C4-2B (cell line): Measurements from ENCODE around the gene HLX.

Experiments used
- H3K27ac ChIP-seq: fragments of 450-650 bp; 2 replicates; pipeline ENCODE4 v1.5.1; 2017
- ZFX ChIP-seq: fragments of 450-650 bp; IDR thresholded peaks from 2 replicates; pipeline ENCODE4 v1.6.1; 2017
- TF ChIP-seq, protein P1 (sequence below): fragments of 450-650 bp; conservative IDR thresholded peaks from 2 replicates; pipeline ENCODE4 v1.5.1; 2017; ENCODE audit warnings: mild to moderate bottlenecking

HLX gene, protein sequence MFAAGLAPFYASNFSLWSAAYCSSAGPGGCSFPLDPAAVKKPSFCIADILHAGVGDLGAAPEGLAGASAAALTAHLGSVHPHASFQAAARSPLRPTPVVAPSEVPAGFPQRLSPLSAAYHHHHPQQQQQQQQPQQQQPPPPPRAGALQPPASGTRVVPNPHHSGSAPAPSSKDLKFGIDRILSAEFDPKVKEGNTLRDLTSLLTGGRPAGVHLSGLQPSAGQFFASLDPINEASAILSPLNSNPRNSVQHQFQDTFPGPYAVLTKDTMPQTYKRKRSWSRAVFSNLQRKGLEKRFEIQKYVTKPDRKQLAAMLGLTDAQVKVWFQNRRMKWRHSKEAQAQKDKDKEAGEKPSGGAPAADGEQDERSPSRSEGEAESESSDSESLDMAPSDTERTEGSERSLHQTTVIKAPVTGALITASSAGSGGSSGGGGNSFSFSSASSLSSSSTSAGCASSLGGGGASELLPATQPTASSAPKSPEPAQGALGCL

DNA sequence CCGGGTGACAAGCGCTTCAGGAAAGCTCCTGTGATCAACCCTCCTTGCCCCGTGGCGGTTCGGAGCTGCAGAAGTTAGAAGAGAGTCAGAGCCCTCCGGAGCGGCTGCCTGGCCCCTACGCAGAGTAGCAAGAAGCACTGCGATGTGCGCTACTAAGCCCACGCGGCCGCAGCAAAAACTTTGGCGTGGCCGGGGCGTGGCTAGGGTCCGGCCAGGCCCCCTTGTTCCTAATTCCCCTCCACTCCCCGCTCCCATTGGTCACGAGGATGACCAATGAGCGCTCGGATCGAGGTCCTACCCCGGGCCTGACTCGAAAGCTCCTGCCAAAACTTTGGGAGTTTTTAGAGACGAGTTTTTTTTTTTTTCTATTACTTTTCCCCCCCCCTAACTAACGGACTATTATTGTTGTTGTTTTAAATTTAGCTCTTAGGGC is at the start of gene HLX:
Gene HLX, plus strand, starts transcription at position 368 of the 433 bp plus-strand sequence. CDS start 415 bp downstream, outside the sequence.
- H3K27ac ChIP-seq, result peak within 1 kb of the TSS; percentile 63
- TF ChIP-seq ZFX, result no peak
- TF ChIP-seq, protein P1, sequence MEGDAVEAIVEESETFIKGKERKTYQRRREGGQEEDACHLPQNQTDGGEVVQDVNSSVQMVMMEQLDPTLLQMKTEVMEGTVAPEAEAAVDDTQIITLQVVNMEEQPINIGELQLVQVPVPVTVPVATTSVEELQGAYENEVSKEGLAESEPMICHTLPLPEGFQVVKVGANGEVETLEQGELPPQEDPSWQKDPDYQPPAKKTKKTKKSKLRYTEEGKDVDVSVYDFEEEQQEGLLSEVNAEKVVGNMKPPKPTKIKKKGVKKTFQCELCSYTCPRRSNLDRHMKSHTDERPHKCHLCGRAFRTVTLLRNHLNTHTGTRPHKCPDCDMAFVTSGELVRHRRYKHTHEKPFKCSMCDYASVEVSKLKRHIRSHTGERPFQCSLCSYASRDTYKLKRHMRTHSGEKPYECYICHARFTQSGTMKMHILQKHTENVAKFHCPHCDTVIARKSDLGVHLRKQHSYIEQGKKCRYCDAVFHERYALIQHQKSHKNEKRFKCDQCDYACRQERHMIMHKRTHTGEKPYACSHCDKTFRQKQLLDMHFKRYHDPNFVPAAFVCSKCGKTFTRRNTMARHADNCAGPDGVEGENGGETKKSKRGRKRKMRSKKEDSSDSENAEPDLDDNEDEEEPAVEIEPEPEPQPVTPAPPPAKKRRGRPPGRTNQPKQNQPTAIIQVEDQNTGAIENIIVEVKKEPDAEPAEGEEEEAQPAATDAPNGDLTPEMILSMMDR, result no peak

DNA sequence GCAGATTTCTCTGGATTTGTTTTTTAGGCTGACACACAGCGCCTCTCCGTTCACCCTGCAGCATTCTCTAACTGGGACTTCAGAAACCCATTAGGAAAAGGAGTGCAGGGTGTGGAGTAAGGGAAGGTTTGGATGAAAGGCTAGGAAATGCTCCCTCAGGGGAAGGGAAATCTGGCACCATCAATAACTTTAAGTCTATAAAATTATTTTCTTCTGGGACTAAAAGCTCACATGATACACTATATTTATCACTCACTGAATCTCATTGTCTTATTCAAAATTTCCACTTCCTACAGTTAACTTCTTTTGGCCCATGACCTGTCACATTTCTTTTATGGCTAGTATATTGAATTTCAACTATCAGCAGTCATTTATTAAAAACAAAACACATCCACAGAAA is 45.8 kb upstream of the HLX start:
- no peak overlapping the region for H3K27ac ChIP-seq
- TF ChIP-seq, protein P1, result no peak
- no peak for TF ChIP-seq ZFX

DNA sequence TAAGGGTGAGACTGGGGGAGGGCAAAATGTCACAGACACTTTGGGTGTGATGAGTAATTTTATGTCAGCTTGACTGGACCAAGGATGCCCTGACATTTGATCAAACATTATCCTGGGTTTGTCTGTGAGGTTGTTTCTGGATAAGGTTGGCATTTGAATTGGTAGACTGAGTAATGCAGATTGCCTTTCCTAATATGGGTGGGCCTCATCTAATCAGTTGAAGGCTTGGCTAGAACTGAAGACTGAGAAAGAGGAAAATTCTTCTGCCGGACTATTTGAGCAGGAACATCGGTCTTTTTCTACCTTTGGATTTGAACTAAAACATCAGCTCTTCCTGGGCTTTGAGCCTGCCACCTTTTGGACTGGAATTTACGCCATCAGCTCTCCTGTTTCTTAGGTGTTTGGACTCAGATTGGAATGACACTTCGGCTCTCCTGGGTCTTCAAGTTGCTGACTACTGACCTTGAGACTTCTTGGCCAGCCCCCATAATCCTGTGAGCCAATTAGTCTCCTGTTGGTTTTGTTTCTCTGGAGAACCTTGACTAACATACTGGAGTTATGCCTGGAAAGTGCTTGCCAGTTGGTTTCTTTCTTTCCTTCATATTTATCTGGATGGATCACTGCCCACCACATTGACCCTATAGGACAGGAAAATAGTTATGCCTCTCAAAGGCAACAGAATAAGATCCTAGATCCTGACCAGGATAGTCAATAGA is 44.9 kb upstream of the HLX start:
- no peak overlapping the region for H3K27ac ChIP-seq
- TF ChIP-seq ZFX, result no peak
- TF ChIP-seq, protein P1, result no peak

DNA sequence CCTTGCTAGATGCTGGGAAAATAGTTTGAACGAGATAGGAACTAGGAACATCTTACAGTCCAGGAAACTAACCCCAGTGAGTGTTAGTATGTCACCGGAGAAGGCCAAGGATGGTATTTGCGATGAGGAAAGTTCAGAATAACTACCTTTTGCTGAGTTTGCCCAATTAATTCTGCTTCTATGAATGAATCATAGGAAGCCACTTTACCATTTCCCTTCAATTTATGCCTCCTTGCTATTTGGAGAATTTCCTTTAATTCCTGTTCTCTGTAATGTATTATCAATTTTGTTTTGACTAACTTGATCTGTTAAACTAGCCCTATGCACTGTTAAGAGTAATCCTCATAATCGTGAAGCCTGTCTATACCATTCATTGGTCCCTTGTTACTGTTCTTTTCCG is 40.7 kb upstream of the HLX start:
- TF ChIP-seq, protein P1, result no peak
- no peak for TF ChIP-seq ZFX
- H3K27ac ChIP-seq, result no peak overlapping the region

DNA sequence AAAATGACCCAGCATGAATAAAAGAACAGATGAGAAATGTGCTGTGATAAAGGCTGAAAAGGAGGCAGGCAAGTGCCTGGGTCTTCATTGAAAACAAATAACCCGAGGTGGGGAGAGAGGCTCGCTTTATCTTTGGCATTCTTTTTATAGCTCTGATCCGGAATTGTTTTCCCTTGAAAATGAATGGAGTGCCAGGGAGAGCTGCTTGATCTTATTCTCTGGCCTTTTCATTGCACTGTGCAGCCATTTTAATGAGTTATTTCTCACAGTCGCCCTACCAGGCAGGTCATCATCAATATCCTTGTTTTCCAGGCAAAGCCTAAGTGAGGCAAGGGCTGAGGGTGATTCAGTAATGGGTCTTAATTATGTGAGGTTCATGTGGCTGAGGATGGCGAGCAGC is 39.8 kb upstream of the HLX start:
- no peak overlapping the region for H3K27ac ChIP-seq
- TF ChIP-seq, protein P1, result no peak
- no peak for TF ChIP-seq ZFX

DNA sequence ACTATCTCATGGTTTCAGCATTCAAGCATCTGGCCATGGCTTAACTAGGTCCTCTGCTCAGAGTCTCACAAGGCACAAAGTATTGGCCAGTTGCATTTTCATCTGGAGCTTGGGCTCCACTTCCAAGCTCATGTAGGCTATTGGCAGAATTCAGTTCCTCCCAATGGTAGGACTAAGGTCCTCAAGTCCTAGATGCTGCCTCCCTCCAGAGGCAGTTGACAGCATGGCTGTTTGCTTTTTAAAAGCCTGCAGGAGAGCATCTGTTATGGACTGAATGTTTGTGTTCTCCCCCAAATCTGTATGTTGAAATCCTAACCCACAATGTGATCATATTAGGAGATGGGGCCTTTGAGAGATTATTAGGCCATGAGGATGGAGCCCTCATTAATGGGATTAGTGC is 38.0 kb upstream of the HLX start:
- H3K27ac ChIP-seq, result no peak overlapping the region
- no peak for TF ChIP-seq ZFX
- TF ChIP-seq, protein P1, result peak; percentile 10

DNA sequence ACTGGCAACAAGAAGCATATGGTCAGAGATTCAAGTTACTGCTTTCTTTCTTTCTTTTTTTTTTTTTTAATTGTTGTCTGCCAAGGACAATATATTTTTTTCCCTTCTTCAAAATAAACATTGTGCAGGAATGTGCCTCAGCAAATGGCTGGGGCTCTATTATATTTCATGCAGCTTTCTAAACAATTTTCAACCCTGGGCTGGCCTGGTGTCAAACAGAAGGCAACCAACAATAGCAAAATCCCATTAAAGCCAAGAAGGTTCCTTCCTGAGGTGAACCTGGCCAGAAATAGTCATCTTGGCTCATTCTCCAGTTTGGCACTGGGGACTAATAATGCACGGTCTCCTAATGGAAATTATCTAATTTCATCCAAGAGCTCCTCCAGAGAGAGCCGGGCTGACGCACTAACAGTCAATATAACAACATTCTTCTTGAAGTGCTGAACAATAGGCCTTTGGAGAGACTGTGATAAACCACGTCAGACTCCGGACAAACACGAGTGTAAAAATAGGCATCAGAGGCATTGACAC is 35.7 kb upstream of the HLX start:
- TF ChIP-seq, protein P1, result no peak
- TF ChIP-seq ZFX, result no peak

More for the DNA sequence above, 35.7 kb upstream of the HLX start:
- no peak overlapping the region for H3K27ac ChIP-seq
